HCT116 (cell line): ENCODE measurements around the gene ARPC5. TPM values are rescaled to one million over a fixed set of nuclear protein-coding genes. Genes with fewer than 3 reads are reported as not detected.

Experiments
- ATAC-seq: fragments of 200-7000 bp; cut with Tn5 transposase; 2 replicates; pipeline ENCODE4 v1.9.1; 2020; ENCODE audit warnings: mild to moderate bottlenecking, moderate library complexity
- BruUV-seq: library from RNA; stranded (reverse); fragments of 400-500 nt; replicated peaks from 2 replicates; lab custom pipeline; 2021; lab: Mats Ljungman, UMichigan
- CTCF ChIA-PET: fragments of 300-600 bp; sonication (Branson Sonifier 250); formaldehyde crosslinking; loops from one replicate; lab custom pipeline; 2021; ENCODE audit warnings: antibody characterized with exemption; lab: Charles Lee
- POLR2A ChIA-PET: fragments of 300-600, 350-600 bp; sonication (Branson Sonifier 250); formaldehyde crosslinking; loops from one replicate; lab custom pipeline; 2021; ENCODE audit warnings: antibody characterized with exemption; lab: Charles Lee
- RAD21 ChIA-PET, 2 experiments: fragments of 300-600 bp; sonication (Branson Sonifier 250); formaldehyde crosslinking; loops; one replicate each; lab custom pipeline; 2023; ENCODE audit warnings: low total read pairs in 2 of 2; ENCODE audit not compliant: uncharacterized antibody in 2 of 2, unreplicated experiment in 2 of 2, low non-redundant PET in 1 of 2; lab: Charles Lee
- DNase-seq: peaks from one replicate; pipeline ENCODE4 v3.0.0-alpha.2; 2010; ENCODE audit warnings: low read depth, low spot score
- H2AFZ ChIP-seq: fragments of 200-600 bp; shearing (Covaris generic), sonication (generic); 2 replicates; pipeline ENCODE4 v1.6.1; 2017; ENCODE audit warnings: low read depth, mixed run types, mixed read lengths, antibody characterized with exemption, low read length; ENCODE audit not compliant: poor library complexity, severe bottlenecking
- H3K27ac ChIP-seq: 2 replicates; pipeline ENCODE4 v1.5.1; 2012; ENCODE audit warnings: low read depth, low read length
- H3K27me3 ChIP-seq: fragments of 200-600 bp; sonication (generic); 2 replicates; pipeline ENCODE4 v1.6.1; 2016; ENCODE audit warnings: mixed run types, low read length, mixed read lengths; ENCODE audit not compliant: insufficient read depth
- H3K36me3 ChIP-seq, 2 experiments: fragments of 200-500 bp in 1 of 2; fragments of 200-600 bp in 1 of 2; sonication (Bioruptor generic) in 1 of 2; sonication (generic) in 1 of 2; 2 replicates each; pipeline versions ENCODE4 v1.5.1 to v1.6.1; 2014 to 2016; ENCODE audit warnings: low read length in 2 of 2, inconsistent platforms in 1 of 2, mixed read lengths in 1 of 2, mixed run types in 1 of 2; ENCODE audit not compliant: insufficient read depth in 2 of 2, control insufficient read depth in 1 of 2
- H3K4me1 ChIP-seq, 2 experiments: fragments of 200-600 bp in 1 of 2; sonication (generic) in 1 of 2; 2 replicates each; pipeline versions ENCODE4 v1.5.1 to v1.6.1; 2012 to 2017; ENCODE audit warnings: low read length in 2 of 2, inconsistent platforms in 1 of 2, mild to moderate bottlenecking in 1 of 2, mixed read lengths in 1 of 2, mixed run types in 1 of 2, moderate library complexity in 1 of 2; ENCODE audit not compliant: insufficient read depth in 2 of 2, control insufficient read depth in 1 of 2
- H3K4me2 ChIP-seq: fragments of 200-600 bp; sonication (generic); 2 replicates; pipeline ENCODE4 v1.6.1; 2017; ENCODE audit warnings: mixed run types, low read length, mixed read lengths
- H3K4me3 ChIP-seq, 2 experiments: fragments of 200-600 bp in 1 of 2; sonication (generic) in 1 of 2; replicated peaks in 1 of 2; 2 replicates each; pipeline ENCODE4 v1.5.1; 2011 to 2016; ENCODE audit warnings: low read length in 2 of 2, control low read depth in 1 of 2, low read depth in 1 of 2, mild to moderate bottlenecking in 1 of 2, mixed read lengths in 1 of 2, mixed run types in 1 of 2
- H3K79me2 ChIP-seq: fragments of 200-600 bp; sonication (generic); 2 replicates; pipeline ENCODE4 v1.6.1; 2017; ENCODE audit warnings: mild to moderate bottlenecking, mixed run types, low read length, moderate library complexity, mixed read lengths; ENCODE audit not compliant: insufficient read depth
- H3K9ac ChIP-seq: fragments of 200-600 bp; sonication (generic); 2 replicates; pipeline ENCODE4 v1.6.1; 2016; ENCODE audit warnings: low read length, mixed read lengths
- H3K9me2 ChIP-seq: fragments of 200-600 bp; sonication (generic), shearing (Covaris generic); 2 replicates; pipeline ENCODE4 v1.6.1; 2017; ENCODE audit warnings: mixed run types, mild to moderate bottlenecking, moderate library complexity; ENCODE audit not compliant: insufficient read depth
- H3K9me3 ChIP-seq, 2 experiments: fragments of 200-500 bp in 1 of 2; fragments of 200-600 bp in 1 of 2; sonication (Bioruptor generic) in 1 of 2; sonication (generic) in 1 of 2; 2 replicates each; pipeline ENCODE4 v1.6.1; 2014 to 2017; ENCODE audit warnings: low read length in 2 of 2, mixed read lengths in 2 of 2, inconsistent platforms in 1 of 2, low read depth in 1 of 2, mild to moderate bottlenecking in 1 of 2, mixed run types in 1 of 2, moderate library complexity in 1 of 2; ENCODE audit not compliant: control insufficient read depth in 1 of 2, insufficient read depth in 1 of 2
- H4K20me1 ChIP-seq: fragments of 200-600 bp; sonication (generic), shearing (Covaris generic); 2 replicates; pipeline ENCODE4 v1.6.1; 2017; ENCODE audit warnings: mixed run types, mild to moderate bottlenecking, moderate library complexity; ENCODE audit not compliant: insufficient read depth
- EZH2 ChIP-seq: fragments of 200-600 bp; sonication (generic); IDR thresholded peaks from 2 replicates; pipeline ENCODE4 v1.6.1; 2017; ENCODE audit warnings: antibody characterized with exemption, mixed run types
- POLR2A ChIP-seq: IDR thresholded peaks from 2 replicates; pipeline ENCODE4 v1.7.0; 2011; ENCODE audit warnings: borderline replicate concordance; ENCODE audit not compliant: insufficient read depth, insufficient read length; ENCODE audit errors: extremely low read depth
- RAD21 ChIP-seq: IDR thresholded peaks from 2 replicates; pipeline ENCODE4 v1.6.1; 2012; ENCODE audit warnings: low read depth, mild to moderate bottlenecking
- YY1 ChIP-seq: IDR thresholded peaks from 2 replicates; pipeline ENCODE4 v1.6.1; 2011; ENCODE audit warnings: low read length, low read depth, moderate library complexity, mild to moderate bottlenecking; ENCODE audit not compliant: insufficient replicate concordance; ENCODE audit errors: extremely low read depth
- intact Hi-C: fragments of 100-400 bp; cut with micrococcal nuclease; formaldehyde crosslinking; loops from 2 replicates; pipeline ENCODE4 v1.10.0; 2022
- total RNA-seq: library from RNA; stranded (reverse); gene quantifications from one replicate; pipeline ENCODE4 v1.2.1, GENCODE V29; 2021; ENCODE audit not compliant: unreplicated experiment
- TF ChIP-seq, protein P1 (sequence below): IDR thresholded peaks from 2 replicates; pipeline ENCODE4 v1.6.1; 2012

Gene ARPC5
- total RNA-seq, 1 experiment from 2014 or later: 71.5 TPM

DNA sequence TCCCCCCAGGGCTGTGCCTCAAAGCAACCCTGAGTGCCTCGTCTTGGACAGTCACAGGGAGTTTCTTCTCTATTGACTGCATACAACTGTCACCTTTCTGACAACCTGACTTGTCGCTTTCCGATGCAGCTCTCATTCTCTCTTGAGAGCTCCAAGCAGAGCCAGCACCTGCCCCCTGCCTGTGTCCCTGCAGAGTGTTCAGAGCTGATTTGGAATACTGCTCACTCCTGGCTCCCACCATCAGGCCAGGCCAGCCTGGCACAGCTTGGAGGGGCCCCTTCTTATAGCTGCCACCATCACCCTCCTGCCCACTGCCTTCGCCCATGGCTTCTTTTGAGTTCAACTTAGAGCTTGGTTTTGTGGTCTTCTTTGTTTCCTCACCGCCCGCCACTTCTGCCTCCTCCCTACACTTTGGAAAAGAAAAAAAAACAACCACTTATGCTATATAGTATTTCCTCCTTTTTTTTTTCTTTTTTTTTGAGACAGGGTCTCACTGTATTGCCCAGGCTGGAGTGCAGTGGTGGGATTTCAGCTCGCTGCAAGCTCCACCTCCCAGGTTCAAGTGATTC is 57.6 kb downstream of the ARPC5 start:
- no peaks in the 10 kb centered on the region for H3K79me2 ChIP-seq
- BruUV-seq: no TSS peak
- H3K9me2 ChIP-seq: no peaks in the 10 kb centered on the region
- H3K4me1 ChIP-seq: peaks cover 0 to 4% of the 10 kb centered on the region in 2 experiments; a peak in 2 of 4 replicates
- RAD21 ChIA-PET: no interaction called here
- ATAC-seq: no peak
- H3K27ac ChIP-seq: no peak overlapping the region
- H3K36me3 ChIP-seq: no peaks in the 10 kb centered on the region
- no peak overlapping the region for H3K4me3 ChIP-seq
- POLR2A ChIA-PET: no interaction called here
- no peak overlapping the region for H3K4me2 ChIP-seq
- H2AFZ ChIP-seq: no peak overlapping the region
- no peaks in the 10 kb centered on the region for H4K20me1 ChIP-seq
- no peak for DNase-seq
- CTCF ChIA-PET: interaction anchor here (1.5 kb wide), 1 partner anchor 11 kb away, joined by 3 read pairs; no protein-coding TSS in a partner anchor
- intact Hi-C loops: no loop called here
- no peaks in the 10 kb centered on the region for H3K9me3 ChIP-seq
- no peak for TF ChIP-seq RAD21
- 0 out of 2 replicates have a peak, but pooled peaks cover 3% of the 10 kb centered on the region for H3K27me3 ChIP-seq
- no peak overlapping the region for H3K9ac ChIP-seq

DNA sequence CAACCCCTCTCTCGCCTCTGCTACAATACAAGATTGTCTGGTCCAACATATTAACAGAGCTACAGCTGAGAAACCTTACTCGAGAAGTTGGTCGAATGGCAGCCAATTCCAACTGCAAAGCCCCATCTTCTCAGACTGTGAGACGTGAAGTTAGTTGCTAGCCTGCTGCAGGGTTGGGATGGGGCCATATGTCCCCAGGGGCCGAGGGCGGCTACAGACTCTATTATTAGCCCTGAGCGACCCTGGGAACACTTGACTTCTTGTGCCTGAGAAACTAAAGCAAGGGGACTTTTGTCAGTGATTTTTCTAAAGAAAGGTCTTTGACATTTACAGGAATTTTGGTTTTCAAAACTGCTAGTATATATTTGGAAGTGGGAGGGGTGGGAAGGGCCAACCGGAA is 59.0 kb downstream of the ARPC5 start:
- ChIA-PET POLR2A (no interaction called here), CTCF (no interaction called here), RAD21 (no interaction called here)
- no peak overlapping the region for H2AFZ ChIP-seq
- H3K4me2 ChIP-seq: no peak overlapping the region
- DNase-seq: no peak
- no peak overlapping the region for H3K4me3 ChIP-seq
- no peak overlapping the region for H3K9ac ChIP-seq
- BruUV-seq: no TSS peak
- H3K27me3 ChIP-seq: 0 out of 2 replicates have a peak, but pooled peaks cover 3% of the 10 kb centered on the region
- H3K27ac ChIP-seq: no peak overlapping the region
- H3K36me3 ChIP-seq: no peaks in the 10 kb centered on the region
- no peaks in the 10 kb centered on the region for H3K9me2 ChIP-seq
- no peaks in the 10 kb centered on the region for H3K79me2 ChIP-seq
- H3K4me1 ChIP-seq: peaks cover 0 to 4% of the 10 kb centered on the region in 2 experiments; a peak in 2 of 4 replicates
- ATAC-seq: no peak
- intact Hi-C loops: no loop called here
- no peaks in the 10 kb centered on the region for H4K20me1 ChIP-seq
- no peaks in the 10 kb centered on the region for H3K9me3 ChIP-seq
- TF ChIP-seq YY1 (no peak), POLR2A (no peak), EZH2 (no peak)
- TF ChIP-seq, protein P1, sequence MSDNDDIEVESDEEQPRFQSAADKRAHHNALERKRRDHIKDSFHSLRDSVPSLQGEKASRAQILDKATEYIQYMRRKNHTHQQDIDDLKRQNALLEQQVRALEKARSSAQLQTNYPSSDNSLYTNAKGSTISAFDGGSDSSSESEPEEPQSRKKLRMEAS: no peak
